AG09319 (cell line): ENCODE data around the gene PLIN3.

Source experiments
- DNase-seq: peaks from one replicate; pipeline ENCODE4 v3.0.0-alpha.2; 2010; ENCODE audit warnings: low read depth; ENCODE audit errors: extremely low read depth
- CTCF ChIP-seq: IDR thresholded peaks from 2 replicates; pipeline ENCODE4 v1.5.1; 2011; ENCODE audit warnings: low read depth, mild to moderate bottlenecking, inconsistent platforms, low read length, moderate library complexity

PLIN3 gene

GRCh38 chr19:4879041-4879440, 11.6 kb upstream of the PLIN3 start:
- TF ChIP-seq CTCF, result no peak
- DNase-seq, result no peak

GRCh38 chr19:4878491-4878968, 11.1 kb upstream of the PLIN3 start:
- DNase-seq, result no peak
- TF ChIP-seq CTCF, result no peak

DNA sequence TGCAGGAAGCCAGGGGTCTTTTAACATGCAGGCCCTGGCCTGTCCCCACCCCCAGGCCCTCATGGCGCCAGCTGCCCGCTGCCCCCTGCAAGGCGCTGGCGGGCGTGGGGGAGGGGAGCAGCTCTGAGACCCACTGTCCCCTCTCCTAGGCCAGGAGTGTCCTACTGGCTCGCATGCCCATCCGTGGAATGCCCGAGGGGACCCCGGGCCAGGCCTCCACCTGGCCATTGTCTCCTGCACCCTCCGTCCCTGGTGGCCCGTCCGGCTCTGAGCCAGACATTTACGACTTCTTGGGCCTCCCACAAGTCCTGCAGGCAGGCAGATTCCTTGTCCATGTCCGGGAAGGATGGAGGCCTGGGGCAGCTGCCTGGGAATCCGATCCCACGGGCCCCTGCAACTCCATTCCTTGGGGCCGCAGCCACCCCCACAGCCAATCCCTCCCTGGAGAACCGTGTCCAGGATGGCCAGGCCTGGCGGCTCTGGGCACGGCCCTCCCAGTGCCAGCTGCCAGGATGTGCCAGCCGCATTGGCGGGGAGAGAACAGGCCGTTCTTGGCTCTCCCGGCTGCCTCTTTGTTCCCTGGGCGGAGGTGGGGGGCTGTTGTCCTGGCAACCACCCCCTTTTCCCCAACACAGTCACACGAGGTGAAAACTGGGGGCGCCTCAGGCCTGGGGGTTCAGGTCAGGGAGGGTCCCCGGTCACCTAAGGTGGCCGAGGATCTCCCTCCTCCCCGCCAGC, 10.5 kb upstream of the PLIN3 start:
- no peak for DNase-seq
- TF ChIP-seq CTCF, result no peak

DNA sequence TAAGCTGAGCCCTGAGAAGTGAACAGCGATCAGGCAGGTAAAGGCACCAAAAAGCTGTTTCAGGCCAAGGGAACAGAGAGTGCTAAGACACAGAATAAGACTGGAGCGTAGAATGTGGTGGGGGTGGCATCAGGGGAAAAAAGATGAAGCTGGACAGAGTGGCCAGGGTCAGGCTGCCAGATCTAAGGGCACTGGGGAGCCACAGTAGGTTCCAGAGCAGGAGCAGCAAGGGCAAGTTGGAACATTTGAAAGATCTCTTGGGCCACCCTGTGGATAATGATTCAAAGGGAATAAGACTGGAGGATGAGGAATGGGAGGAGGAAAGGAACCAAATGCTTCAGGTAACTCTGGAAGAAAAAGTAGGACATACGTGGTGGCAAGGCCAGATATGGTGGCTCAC, 6.5 kb upstream of the PLIN3 start:
- no peak for TF ChIP-seq CTCF
- DNase-seq, result no peak

DNA sequence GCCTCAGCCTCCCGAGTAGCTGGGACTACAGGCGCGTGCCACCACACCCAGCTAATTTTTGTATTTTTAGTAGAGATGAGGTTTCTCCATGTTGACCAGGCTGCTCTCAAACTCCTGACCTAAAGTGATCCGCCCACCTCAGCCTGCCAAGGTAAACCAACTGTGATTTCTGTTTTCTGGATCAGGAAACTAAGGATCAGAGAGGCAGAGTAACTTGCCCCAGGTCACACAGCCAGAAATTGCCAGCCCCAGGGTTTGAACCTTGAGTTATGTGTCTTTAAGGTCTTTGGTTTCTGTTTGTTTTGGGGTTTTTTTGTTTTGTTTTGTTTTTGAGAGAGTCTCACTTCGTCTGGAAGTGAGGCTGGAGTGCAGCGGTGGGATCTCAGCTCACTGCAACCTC, 4.2 kb upstream of the PLIN3 start:
- no peak for DNase-seq
- TF ChIP-seq CTCF, result no peak

DNA sequence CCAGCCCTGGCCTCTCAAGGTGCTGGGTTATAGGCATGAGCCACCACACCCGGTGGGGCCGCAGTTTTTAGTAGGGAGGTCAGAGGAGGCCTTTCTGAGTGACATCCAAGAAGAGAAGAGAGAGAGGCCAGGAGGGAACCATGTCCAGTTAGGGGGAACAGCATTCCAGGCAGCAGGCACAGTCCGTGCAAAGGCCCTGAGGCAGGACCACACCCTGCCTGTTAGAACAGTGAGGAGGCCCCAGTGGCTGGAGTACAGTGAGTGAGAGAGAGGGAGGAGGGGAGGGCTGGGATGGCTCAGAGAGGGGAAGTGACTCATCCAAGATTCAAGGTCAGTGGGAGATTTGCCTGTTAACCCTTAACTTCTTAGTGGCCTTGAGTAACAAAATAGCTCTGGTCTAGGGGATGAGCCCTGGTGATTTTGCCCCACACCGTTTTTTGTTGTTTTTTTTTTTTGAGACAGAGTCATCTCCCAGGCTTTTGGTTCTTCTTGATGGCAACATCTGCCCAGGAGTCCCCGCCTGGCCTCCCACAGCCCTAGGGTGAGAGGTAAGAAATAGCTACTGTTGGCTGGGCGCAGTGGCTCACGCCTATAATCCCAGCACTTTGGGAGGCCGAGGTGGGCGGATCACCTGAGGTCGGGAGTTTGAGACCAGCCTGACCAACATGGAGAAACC, 2.7 kb upstream of the PLIN3 start:
- DNase-seq, result peak; percentile 79

More for the DNA sequence above, 2.7 kb upstream of the PLIN3 start:
- TF ChIP-seq CTCF, result no peak
